Adrenal gland (tissue), 5 donors: ENCODE data around the gene CDH4.

Experiments
- POLR2A ChIP-seq, 2 donors: fragments of 450-650 bp; IDR thresholded peaks; one replicate each; pipeline ENCODE4 v1.6.1; 2017; ENCODE audit warnings: antibody characterized with exemption in 2 of 2, mild to moderate bottlenecking in 2 of 2, moderate library complexity in 1 of 2
- TF ChIP-seq, protein P1 (sequence below), 6 experiments: fragments of 450-650 bp in 4 of 6; fragments of 200-600 bp in 2 of 6; sonication (generic) in 1 of 6; IDR thresholded peaks; 1 replicate in 5 of 6; 2 replicates in 1 of 6; pipeline versions ENCODE4 v1.5.1 to v1.8.0; 2016 to 2021; ENCODE audit warnings: antibody characterized with exemption in 6 of 6, mild to moderate bottlenecking in 2 of 6, moderate library complexity in 1 of 6
- donor health status: DM: no; HTN: no; CAD: no.

- TF ChIP-seq, protein P1, sequence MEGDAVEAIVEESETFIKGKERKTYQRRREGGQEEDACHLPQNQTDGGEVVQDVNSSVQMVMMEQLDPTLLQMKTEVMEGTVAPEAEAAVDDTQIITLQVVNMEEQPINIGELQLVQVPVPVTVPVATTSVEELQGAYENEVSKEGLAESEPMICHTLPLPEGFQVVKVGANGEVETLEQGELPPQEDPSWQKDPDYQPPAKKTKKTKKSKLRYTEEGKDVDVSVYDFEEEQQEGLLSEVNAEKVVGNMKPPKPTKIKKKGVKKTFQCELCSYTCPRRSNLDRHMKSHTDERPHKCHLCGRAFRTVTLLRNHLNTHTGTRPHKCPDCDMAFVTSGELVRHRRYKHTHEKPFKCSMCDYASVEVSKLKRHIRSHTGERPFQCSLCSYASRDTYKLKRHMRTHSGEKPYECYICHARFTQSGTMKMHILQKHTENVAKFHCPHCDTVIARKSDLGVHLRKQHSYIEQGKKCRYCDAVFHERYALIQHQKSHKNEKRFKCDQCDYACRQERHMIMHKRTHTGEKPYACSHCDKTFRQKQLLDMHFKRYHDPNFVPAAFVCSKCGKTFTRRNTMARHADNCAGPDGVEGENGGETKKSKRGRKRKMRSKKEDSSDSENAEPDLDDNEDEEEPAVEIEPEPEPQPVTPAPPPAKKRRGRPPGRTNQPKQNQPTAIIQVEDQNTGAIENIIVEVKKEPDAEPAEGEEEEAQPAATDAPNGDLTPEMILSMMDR (IDR thresholded peaks at IDR 0.05), result no peak
- TF ChIP-seq POLR2A (IDR thresholded peaks at IDR 0.05), result no peak
These were observed 197.9 kb downstream of the CDH4 start for GRCh38 chr20:61449916-61450315.
